Measurements from ENCODE around the gene CRTC1.

Gene CRTC1

GRCh38 chr19:18711893-18712292 is 28.4 kb downstream of the CRTC1 start:
- no peak for DNase-seq (ENCODE audit: low spot score)
- no peak for TF ChIP-seq CTCF (IDR thresholded peaks at IDR 0.05)
- Histone ChIP-seq H3K27ac (peak overlapping the region in 1 of 2 donors; percentile 3), H3K4me3 (no peak overlapping the region)

- no peak for DNase-seq (ENCODE audit: low spot score)
- Histone ChIP-seq H3K4me3 (no peak overlapping the region), H3K27ac (no peak overlapping the region)
- no peak for TF ChIP-seq CTCF (IDR thresholded peaks at IDR 0.05)
These were observed 29.5 kb downstream of the CRTC1 start for GRCh38 chr19:18712981-18713380.

- Histone ChIP-seq H3K4me3 (no peak overlapping the region), H3K27ac (no peak overlapping the region)
- no peak for DNase-seq (ENCODE audit: low spot score)
- no peak for TF ChIP-seq CTCF (IDR thresholded peaks at IDR 0.05)
These were observed 30.2 kb downstream of the CRTC1 start for GRCh38 chr19:18713550-18714117.

- Histone ChIP-seq H3K4me3 (no peak overlapping the region), H3K27ac (no peak overlapping the region)
- no peak for TF ChIP-seq CTCF (IDR thresholded peaks at IDR 0.05)
- DNase-seq (ENCODE audit: low spot score) = no peak
These were observed 31.9 kb downstream of the CRTC1 start for GRCh38 chr19:18715416-18715815.

GRCh38 chr19:18716857-18717256 is 33.4 kb downstream of the CRTC1 start:
- Histone ChIP-seq H3K4me3 (no peak overlapping the region), H3K27ac (no peak overlapping the region)
- TF ChIP-seq CTCF (IDR thresholded peaks at IDR 0.05) = no peak
- no peak for DNase-seq (ENCODE audit: low spot score)

GRCh38 chr19:18717601-18718000 is 34.1 kb downstream of the CRTC1 start:
- no peak for TF ChIP-seq CTCF (IDR thresholded peaks at IDR 0.05)
- no peak for DNase-seq (ENCODE audit: low spot score)
- Histone ChIP-seq H3K4me3 (no peak overlapping the region), H3K27ac (no peak overlapping the region)

GRCh38 chr19:18718015-18718526 is 34.6 kb downstream of the CRTC1 start:
- H3K27ac ChIP-seq = no peak overlapping the region
- DNase-seq (ENCODE audit: low spot score) = no peak
- H3K4me3 ChIP-seq = no peak overlapping the region
- no peak for TF ChIP-seq CTCF (IDR thresholded peaks at IDR 0.05)

All from coronary artery (tissue), 2 donors.